ENCODE results near the gene TCF4. TPM values are rescaled to one million over a fixed set of nuclear protein-coding genes. Genes with fewer than 3 reads are reported as not detected.

TCF4 gene
- total RNA-seq, 4 donors from 2014 or later = 114 to 190 (median 132) TPM

- intact Hi-C loops (cut with DNase I) = no loop called here
- Histone ChIP-seq H3K4me1 (no peaks in the 10 kb centered on the region), H3K27ac (no peak overlapping the region), H3K4me3 (replicated peaks in 1 of 3) (no peak overlapping the region), H3K36me3 (no peaks in the 10 kb centered on the region), H3K27me3 (no peaks in the 10 kb centered on the region), H3K9me3 (no peaks in the 10 kb centered on the region)
- TF ChIP-seq POLR2A (IDR thresholded peaks at IDR 0.05) = no peak
- TF ChIP-seq CTCF (IDR thresholded peaks at IDR 0.05) = no peak
- DNase-seq = no peak
Measured at GRCh38 chr18:55370936-55371335, 217.1 kb downstream of the TCF4 start.

GRCh38 chr18:55369346-55369745, 218.6 kb downstream of the TCF4 start:
- intact Hi-C loops (cut with DNase I) = no loop called here
- H3K27ac ChIP-seq = no peak overlapping the region
- H3K9me3 ChIP-seq = no peaks in the 10 kb centered on the region
- no peaks in the 10 kb centered on the region for H3K4me1 ChIP-seq
- WGBS, 2 donors = 96 to 98% methylated on average over 2 of the region's 2 CpGs
- no peaks in the 10 kb centered on the region for H3K36me3 ChIP-seq
- no peak overlapping the region for H3K4me3 ChIP-seq (replicated peaks in 1 of 3)
- no peak for DNase-seq
- H3K27me3 ChIP-seq = no peaks in the 10 kb centered on the region
- TF ChIP-seq CTCF (IDR thresholded peaks at IDR 0.05) = no peak
- TF ChIP-seq POLR2A (IDR thresholded peaks at IDR 0.05) = no peak

DNA sequence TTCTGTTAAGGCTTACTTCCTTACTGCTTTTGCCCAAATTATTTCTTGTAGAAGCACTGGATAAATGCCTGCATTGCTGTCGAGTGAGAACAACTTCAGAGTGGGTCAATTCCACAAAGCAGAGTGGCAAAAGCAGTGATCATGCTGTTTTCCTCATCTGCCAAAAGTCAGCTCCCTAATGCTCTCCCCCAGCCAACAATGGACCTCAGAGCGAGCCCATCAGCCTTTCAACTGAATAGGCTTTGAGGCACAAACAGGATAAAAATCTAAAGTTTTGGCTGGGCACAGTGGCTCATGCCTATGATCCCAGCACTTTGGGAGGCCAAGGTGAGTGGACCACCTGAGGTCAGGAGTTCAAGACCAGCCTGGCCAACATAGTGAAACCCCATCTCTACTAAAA, 222.7 kb downstream of the TCF4 start:
- Histone ChIP-seq H3K27ac (no peak overlapping the region), H3K9me3 (no peaks in the 10 kb centered on the region), H3K4me3 (replicated peaks in 1 of 3) (no peak overlapping the region), H3K36me3 (no peaks in the 10 kb centered on the region), H3K27me3 (no peaks in the 10 kb centered on the region), H3K4me1 (no peaks in the 10 kb centered on the region)
- intact Hi-C loops (cut with DNase I) = no loop called here
- 83 to 89% methylated on average over 2 of the region's 2 CpGs for WGBS, 2 donors
- no peak for DNase-seq
- TF ChIP-seq CTCF (IDR thresholded peaks at IDR 0.05) (no peak), POLR2A (IDR thresholded peaks at IDR 0.05) (no peak)

DNA sequence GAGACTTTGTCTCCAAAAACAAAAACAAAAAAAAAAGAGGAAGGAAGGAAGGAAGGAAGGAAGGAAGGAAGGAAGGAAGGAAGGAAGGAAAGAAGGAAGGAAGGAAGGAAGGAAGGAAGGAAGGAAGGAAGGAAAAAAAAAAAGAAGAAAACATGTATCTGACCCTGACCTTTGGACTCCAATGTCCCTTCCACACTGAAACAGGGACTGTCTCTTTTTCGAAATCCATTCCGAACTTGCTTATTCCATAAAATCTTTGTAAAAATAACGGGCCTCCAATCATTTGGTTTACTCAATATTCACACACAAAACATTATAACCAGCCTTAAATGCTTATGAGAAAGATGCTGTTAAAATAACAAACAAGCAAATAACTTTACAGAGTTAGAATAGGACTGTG, 225.7 kb downstream of the TCF4 start:
- Histone ChIP-seq H3K27me3 (no peaks in the 10 kb centered on the region), H3K4me3 (replicated peaks in 1 of 3) (no peak overlapping the region), H3K36me3 (no peaks in the 10 kb centered on the region), H3K27ac (no peak overlapping the region), H3K9me3 (no peaks in the 10 kb centered on the region), H3K4me1 (no peaks in the 10 kb centered on the region)
- TF ChIP-seq POLR2A (IDR thresholded peaks at IDR 0.05) = no peak
- TF ChIP-seq CTCF (IDR thresholded peaks at IDR 0.05) = no peak
- DNase-seq = no peak
- 93 to 95% methylated on average over 3 of the region's 3 CpGs for WGBS, 2 donors
- intact Hi-C loops (cut with DNase I) = no loop called here

DNA sequence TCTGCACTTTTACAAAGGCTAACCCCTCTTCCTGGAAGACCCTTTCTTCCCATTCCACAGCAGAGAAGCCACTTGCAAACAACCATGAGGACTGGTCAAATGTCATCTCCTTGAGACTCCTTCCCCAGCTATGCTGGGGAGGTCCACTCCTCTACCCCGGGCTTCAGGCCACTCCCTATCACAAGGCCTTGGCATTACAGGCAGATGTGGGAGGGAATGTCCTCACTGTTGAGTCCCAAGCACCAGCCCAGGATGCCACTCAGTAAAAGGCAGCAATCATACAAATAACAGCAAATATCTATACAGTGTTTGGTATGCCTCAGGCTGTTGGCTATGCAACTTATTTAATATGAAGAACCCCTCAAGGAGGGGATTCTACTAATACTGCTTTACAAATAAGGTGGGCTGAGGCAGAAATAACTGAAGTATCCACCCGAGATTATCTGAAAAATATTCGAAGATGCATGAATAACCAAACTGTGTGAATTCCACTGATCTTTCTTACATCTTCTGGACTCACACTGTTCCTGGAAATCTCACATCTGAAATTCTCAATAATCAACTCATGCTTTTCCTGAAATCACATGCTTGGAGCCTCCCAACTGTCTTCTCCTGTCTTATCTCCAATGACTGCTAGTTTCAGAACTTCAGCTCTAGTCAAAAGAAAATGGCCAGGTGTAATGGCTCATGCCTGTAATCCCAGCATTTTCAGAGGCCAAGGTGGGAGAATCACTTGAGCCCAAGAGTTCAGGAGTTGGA, 226.3 kb downstream of the TCF4 start:
- intact Hi-C loops (cut with DNase I) = no loop called here
- Histone ChIP-seq H3K27ac (no peak overlapping the region), H3K27me3 (no peaks in the 10 kb centered on the region), H3K4me1 (no peaks in the 10 kb centered on the region), H3K36me3 (no peaks in the 10 kb centered on the region), H3K4me3 (replicated peaks in 1 of 3) (no peak overlapping the region), H3K9me3 (no peaks in the 10 kb centered on the region)
- no peak for TF ChIP-seq POLR2A (IDR thresholded peaks at IDR 0.05)
- TF ChIP-seq CTCF (IDR thresholded peaks at IDR 0.05) = no peak
- DNase-seq = no peak
- WGBS, 2 donors = 94 to 99% methylated on average over 3 of the region's 3 CpGs
